Suprapubic skin (tissue), 3 donors: ENCODE measurements around the gene PRKN.

Source experiments
- CTCF ChIP-seq, 2 donors: fragments of 200-600 bp in 1 of 2; fragments of 450-650 bp in 1 of 2; sonication (generic) in 1 of 2; IDR thresholded peaks; one replicate each; pipeline ENCODE4 v1.5.1; 2016 to 2019; ENCODE audit warnings: antibody characterized with exemption in 2 of 2, mild to moderate bottlenecking in 1 of 2, moderate library complexity in 1 of 2
- EP300 ChIP-seq: sonication (generic); formaldehyde crosslinking; IDR thresholded peaks from one replicate; pipeline ENCODE4 v1.6.1; 2017; ENCODE audit warnings: antibody characterized with exemption
- POLR2A ChIP-seq, 2 donors: fragments of 450-650 bp; IDR thresholded peaks; one replicate each; pipeline ENCODE4 v1.6.1; 2017; ENCODE audit warnings: antibody characterized with exemption in 2 of 2, mild to moderate bottlenecking in 2 of 2, moderate library complexity in 2 of 2

DNA sequence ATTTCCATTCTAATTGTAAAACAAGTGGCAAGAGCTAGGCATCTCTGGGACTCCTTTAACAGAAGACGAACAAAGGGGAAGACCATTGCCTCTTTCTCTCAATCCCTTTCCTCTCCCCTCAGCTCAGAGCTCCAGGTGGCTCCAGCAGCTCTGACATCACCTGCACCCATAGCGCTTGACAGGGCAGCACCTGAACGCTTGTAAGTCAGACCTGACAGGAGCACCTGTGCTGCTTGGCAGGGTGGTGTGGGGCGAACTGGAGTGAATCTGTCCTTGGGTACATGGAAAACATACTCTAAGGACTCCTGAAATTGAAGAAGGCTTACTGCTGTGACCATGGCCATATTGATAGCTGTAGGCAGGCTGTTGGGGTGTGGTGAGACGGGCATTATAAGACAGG, 1044.2 kb downstream of the PRKN start:
- TF ChIP-seq CTCF (IDR thresholded peaks at IDR 0.05) = no peak
- no peak for TF ChIP-seq POLR2A (IDR thresholded peaks at IDR 0.05)
- TF ChIP-seq EP300 = no peak
